HL-60/S4 treated with phorbol 12-myristate 13-acetate at 8.2 ng/mL for 4 days and 3 days (cell line): Measurements from ENCODE around the gene RPP21.

Experiments
- in situ Hi-C: fragments of 300-500 bp; cut with MboI; formaldehyde crosslinking; loops from 2 replicates; pipeline ENCODE4 v1.15.0; 2022; ENCODE audit warnings: low sequenced_read_pairs

The RPP21 gene

GRCh38 chr6:30328397-30328796 lies 16.6 kb upstream of the RPP21 start:
- in situ Hi-C loops: no loop called here

DNA sequence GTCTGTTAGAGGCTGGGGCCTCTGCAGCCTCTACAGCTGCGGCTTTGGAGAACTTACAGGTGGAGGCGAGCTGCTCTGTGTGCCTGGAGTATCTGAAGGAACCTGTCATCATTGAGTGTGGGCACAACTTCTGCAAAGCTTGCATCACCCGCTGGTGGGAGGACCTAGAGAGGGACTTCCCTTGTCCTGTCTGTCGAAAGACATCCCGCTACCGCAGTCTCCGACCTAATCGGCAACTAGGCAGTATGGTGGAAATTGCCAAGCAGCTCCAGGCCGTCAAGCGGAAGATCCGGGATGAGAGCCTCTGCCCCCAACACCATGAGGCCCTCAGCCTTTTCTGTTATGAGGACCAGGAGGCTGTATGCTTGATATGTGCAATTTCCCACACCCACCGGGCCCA lies 15.6 kb upstream of the RPP21 start:
- in situ Hi-C loops: no loop called here

GRCh38 chr6:30331981-30332380 lies 13.0 kb upstream of the RPP21 start:
- in situ Hi-C loops: no loop called here

GRCh38 chr6:30334075-30334783 lies 10.7 kb upstream of the RPP21 start:
- in situ Hi-C loops: no loop called here

DNA sequence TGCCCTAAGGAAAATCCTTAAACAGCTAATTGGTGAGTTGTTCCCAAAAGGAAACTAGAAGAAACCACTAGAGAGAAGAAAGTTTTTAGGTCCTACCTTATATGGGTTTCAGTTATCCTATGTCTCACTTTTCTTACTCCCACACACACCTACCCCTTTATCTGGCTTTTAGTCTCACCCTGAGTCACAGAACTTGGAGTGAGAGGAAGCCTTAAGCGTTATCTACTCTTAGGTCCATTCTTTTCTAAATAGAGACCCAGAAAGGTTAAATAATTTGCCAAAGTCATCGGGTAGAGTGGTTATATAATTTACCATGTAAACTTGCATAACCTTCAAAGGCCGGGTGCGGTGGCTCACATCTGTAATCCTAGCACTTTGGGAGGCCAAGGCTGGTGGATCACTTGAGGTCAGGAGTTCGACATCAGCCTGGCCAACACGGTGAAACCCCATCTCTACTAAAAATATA lies 4.3 kb upstream of the RPP21 start:
- in situ Hi-C loops: no loop called here

DNA sequence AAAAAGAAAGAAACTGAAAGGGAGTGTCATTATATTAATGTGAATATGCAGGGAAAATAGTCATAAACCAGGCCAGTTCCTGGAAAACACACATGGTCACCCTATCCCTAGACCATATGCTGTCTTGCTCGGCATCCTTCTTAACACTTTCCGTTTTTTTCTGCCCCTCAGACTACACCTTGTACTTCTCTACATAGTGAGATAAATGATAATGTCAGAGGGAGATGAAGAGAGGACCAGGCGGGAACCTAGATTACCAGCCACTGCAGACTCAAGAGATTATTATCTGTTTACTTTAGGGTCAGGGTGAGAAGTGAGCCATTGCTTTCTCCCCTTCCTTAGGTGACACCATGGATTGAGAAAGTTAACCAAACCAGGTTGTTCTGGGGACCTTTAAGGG lies 3.7 kb upstream of the RPP21 start:
- in situ Hi-C loops: no loop called here

GRCh38 chr6:30341728-30342127 lies 3.2 kb upstream of the RPP21 start:
- in situ Hi-C loops: no loop called here

DNA sequence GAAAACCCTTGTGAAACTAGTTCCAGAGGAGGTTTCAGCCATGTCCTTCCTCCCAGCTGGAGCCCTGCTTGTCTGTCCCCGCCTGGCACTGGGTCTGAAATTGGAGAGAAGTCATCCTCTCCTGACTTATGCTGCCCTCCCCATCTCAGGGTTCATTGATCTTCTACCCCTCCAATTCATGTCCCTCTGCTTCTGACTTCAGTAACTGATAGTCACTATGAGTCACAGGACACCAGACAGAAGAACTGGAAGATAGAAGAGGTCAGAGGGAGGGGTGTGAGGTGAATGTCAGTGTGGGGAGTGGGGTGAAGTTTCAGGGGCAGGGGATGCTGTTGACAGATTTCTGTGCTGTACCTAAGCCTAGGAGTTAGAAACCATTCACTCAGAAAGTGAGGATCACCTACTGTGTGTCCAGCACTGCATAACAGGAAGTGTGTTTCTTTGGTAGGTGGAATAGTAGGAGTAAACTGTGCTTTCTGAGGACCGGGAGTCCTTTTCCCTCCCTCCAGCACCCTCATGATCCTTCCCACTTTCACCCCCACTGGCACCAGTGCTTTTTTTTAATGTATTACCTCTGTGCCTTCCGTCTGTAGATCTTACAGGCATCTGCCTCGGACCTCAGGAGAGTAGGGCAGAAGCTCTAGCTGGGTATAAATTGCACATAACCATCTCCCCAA lies 627 bp upstream of the RPP21 start:
- in situ Hi-C loops: no loop called here

DNA sequence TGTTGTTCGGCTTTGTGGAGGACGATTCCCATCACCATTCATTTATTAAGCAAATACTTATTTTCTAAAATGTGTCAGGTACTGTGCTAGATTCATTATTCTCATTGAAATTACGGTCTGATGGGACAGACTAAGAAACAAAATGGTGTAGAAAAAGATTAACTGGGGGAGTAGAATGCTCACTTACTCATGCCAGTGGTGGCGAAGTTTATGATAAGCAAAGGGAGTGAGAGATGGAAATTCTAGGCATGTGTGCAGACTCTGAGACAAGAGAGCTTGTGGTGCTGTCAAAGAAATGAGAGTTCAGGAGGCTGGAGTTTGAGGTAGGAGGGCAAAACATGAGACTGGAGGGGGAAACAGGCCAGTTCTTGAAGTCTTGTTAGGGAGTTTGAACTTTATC lies 896 bp downstream of the RPP21 start:
- in situ Hi-C loops: no loop called here

GRCh38 chr6:30348957-30349356 lies 4.0 kb downstream of the RPP21 start:
- in situ Hi-C loops: no loop called here

DNA sequence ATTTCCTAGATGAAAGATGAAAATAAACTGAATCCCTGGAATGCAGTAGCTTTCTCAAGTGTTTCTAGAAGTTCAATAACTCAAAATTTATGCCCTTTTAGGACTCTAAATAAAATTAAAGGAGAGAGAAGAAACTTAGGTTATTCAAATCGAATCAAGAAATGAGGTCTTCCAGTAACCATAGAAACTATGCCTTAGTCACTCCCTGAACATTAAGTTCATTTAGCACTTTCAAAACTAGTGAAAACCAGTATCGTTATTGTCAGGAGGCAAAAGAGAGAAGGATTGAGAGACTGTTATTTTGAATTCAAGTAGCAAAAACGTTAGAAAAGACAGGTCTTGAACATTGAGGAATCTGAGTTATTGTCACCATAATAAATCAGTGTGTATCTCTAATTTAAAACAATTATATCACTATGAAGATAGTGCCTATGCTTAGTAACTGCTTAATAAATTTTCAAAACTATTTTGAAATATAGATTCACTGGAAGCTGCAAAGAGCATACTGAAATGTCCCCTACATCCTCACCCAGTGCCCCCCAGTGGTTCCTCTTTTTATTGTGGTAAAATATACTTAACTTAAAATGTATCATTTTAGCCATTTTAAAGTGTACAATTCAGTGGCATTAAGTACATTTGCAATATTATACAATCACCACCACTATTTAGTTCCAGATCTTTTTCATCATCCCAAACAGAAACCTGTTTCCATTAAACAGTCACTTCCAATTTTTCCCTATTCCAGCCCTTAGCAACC lies 4.6 kb downstream of the RPP21 start:
- in situ Hi-C loops: no loop called here

DNA sequence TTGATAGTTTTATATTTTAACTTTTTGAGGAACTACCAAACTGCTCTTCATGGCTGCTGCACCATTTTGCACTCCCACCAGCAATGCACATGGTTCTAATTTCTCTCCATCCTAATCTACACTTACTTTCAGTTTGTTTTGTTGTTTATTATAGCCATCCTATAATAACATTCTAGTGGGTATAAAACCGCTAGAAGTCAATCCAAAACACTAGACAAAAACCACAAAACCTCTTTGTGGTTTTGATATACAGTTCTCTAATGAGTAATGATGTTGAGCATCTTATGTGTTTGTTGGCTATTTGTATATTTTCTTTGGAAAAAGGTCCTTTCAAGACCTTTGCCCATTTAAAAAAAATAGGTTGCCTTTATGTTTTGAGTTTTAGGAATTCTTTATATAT lies 5.6 kb downstream of the RPP21 start:
- in situ Hi-C loops: no loop called here

DNA sequence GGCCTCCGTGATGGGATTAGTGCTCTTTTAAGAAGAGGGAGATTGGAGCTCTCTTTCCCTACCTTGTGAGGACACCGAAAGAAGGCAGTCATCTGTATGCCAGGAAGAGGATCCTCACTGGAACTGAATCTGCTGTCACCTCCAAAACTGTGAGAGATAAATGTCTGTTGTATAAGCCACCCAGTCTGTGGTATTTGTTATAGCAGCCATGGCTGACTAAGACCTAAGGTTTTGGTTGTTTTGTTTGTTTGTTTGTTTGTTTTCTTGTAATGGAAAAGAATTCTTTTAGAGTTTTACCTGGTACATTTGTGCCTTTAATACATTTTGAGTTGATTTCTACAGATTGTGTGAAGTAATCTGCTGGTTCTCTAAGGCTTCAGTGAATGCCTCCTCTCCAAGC lies 7.6 kb downstream of the RPP21 start:
- in situ Hi-C loops: no loop called here

- in situ Hi-C loops: no loop called here
These were observed 10.3 kb downstream of the RPP21 start for GRCh38 chr6:30355281-30355680.

GRCh38 chr6:30356536-30356935 lies 11.6 kb downstream of the RPP21 start:
- in situ Hi-C loops: no loop called here

DNA sequence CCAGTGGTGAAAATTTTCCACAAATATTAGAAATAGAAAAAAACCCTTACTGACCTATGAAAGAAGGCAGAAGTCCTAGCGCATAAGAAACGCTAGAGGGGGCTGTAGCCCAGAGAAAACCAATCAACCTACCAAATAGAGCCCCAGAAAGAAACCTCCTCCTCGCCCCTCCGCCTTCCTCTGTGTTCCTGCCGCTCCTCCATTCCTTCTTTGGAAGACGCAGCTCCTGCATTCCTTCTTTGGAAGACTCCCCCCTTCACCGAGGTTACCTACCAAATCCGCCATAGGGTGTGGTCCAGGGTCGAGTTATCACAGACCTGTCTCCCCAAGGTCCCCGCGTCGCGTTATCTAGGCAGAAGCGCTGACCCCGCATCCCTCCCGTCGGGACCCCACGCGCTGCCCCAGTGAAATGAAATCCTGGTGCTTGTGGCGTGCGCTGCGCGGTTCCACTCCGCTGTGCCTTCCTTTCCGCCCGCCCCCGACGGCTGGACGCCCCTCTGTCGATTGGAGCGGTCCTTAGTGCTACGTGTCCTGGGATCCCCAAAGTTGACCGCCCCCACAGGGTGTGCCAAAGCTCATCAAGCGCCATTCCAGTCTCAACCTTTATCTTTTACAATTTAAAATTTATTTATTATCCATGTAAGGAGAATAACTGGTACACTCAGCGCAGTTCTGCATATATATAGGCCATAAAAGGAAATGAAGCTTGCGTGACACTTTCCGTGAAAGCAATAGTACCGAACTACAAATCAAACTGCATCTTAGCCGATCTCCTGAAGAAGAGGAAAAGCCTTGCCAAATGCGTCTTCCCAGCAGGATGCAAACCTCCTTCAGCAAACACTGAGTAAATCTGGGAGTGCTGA lies 13.0 kb downstream of the RPP21 start:
- in situ Hi-C loops: no loop called here

- in situ Hi-C loops: no loop called here
These were observed 14.3 kb downstream of the RPP21 start for GRCh38 chr6:30359276-30359675.

DNA sequence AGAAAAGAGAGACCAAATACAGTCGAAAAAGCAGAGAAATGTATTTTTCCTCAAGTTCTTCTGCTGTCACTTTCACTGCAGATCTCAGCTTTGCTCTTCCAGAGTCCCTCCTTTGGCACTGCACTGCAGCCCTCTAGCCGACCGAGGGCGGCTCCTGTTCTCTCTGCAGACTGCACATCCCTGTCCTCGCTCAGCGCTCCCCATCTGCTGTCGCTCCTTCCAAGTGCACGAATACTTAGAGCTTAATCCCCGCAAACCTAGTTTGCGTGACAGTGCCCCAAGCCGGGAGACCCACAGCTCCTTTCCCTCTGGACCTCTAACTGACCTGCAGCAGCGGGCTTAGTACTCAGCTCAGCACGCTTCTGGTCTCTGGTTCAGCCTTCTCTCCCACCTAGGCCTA lies 15.2 kb downstream of the RPP21 start:
- in situ Hi-C loops: no loop called here

- in situ Hi-C loops: no loop called here
These were observed 16.7 kb downstream of the RPP21 start for GRCh38 chr6:30361661-30362060.

- in situ Hi-C loops: no loop called here
These were observed 18.5 kb downstream of the RPP21 start for GRCh38 chr6:30363459-30363858.

DNA sequence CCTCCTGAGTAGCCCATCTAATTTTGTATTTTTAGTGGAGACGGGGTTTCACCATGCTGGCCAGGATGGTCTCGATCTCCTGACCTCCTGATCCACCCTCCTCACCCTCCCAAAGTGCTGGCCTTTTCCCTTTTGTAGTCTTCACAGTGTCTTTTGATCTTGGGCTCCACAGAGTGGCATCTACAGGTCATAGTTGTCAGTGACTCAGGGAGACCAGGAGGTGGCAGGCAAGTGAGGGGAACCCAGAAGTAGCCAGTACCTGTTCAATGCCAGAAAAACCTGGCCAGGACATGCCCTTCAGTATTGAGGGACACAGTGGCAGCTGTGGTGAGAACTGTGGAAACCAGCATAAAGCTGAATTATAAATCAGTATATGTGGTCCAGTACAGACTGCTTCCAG lies 19.6 kb downstream of the RPP21 start:
- in situ Hi-C loops: no loop called here
